ENCODE results near the gene PEPD.

Gene PEPD

DNA sequence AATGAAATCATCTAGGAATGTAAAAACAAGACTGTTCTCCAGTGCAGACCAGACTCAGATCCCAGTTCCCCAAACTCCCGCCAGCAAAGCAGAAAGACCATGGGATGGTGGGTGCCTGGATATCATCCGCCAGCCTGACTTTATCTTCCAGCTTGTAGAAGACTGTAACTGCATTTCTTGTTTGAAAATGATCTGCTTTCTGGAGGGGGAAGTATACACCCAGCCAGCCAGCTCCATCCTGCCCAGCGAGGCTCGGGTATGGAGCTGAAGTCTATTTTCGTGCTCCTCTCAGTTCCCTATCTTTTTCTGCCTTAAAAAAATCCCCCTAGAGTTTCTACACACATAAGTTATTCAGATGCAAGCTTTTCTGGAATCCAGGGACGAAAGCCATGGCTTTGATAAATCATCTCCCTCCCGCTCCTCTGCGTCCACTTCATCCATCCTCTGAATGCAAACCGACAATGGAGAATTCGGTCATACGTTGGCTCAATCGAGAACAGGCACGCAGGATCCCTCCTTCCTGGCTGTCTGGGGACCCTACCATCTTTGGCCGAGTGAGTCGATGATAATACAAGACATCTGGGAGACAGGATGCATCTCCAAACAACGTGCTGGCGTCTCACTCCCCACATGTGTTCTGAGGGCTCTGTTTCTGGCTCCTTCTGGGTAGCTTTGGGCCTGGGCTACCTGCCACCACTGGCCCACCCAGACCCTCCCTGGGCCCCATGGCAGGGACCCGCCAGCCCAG, 116.9 kb downstream of the PEPD start:
- no peak overlapping the region for H3K4me3 ChIP-seq (ENCODE audit: low read depth, low read length)
- CTCF ChIA-PET, result interaction anchor here (1.1 to 19.3 kb wide), 11 partner anchors 9 to 261 kb away, joined by 3 to 406 read pairs (median 6); partner anchors contain the start of gene CEBPA
- DNase-seq (ENCODE audit: low read depth, low spot score), result no peak
- no peak for TF ChIP-seq CTCF (IDR thresholded peaks at IDR 0.05; ENCODE audit: insufficient read depth, low read length, missing control alignments)
- POLR2A ChIA-PET, result no interaction called here

DNA sequence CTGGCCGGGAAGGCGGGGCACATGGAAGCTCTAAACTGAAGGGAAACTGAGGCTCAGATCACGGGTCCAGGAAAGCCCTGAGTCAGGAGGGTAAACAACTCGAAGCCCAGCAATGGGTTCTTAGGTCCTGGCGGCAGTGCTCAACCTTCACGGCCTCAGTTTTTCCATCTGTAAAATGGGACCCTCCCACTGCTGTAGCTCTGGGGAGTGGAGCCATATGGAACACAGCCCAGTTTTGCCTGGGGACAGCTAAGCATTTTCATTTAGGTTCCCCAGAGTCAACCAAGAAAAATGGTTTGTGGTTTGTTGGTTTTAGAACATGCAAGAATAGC, 117.7 kb downstream of the PEPD start:
- POLR2A ChIA-PET, result no interaction called here
- CTCF ChIA-PET, result interaction anchor here (0.7 to 19.3 kb wide), 10 partner anchors 8 to 367 kb away, joined by 3 to 406 read pairs (median 6); partner anchors contain the start of gene CEBPA
- DNase-seq (ENCODE audit: low read depth, low spot score), result no peak
- no peak overlapping the region for H3K4me3 ChIP-seq (ENCODE audit: low read depth, low read length)
- TF ChIP-seq CTCF (IDR thresholded peaks at IDR 0.05; ENCODE audit: insufficient read depth, low read length, missing control alignments), result no peak

GRCh38 chr19:33403221-33403972, 118.2 kb downstream of the PEPD start:
- ChIA-PET CTCF (interaction anchor here (0.7 to 19.3 kb wide), 9 partner anchors 8 to 368 kb away, joined by 3 to 406 read pairs (median 5); partner anchors contain the start of gene CEBPA), POLR2A (no interaction called here)
- no peak overlapping the region for H3K4me3 ChIP-seq (ENCODE audit: low read depth, low read length)

DNA sequence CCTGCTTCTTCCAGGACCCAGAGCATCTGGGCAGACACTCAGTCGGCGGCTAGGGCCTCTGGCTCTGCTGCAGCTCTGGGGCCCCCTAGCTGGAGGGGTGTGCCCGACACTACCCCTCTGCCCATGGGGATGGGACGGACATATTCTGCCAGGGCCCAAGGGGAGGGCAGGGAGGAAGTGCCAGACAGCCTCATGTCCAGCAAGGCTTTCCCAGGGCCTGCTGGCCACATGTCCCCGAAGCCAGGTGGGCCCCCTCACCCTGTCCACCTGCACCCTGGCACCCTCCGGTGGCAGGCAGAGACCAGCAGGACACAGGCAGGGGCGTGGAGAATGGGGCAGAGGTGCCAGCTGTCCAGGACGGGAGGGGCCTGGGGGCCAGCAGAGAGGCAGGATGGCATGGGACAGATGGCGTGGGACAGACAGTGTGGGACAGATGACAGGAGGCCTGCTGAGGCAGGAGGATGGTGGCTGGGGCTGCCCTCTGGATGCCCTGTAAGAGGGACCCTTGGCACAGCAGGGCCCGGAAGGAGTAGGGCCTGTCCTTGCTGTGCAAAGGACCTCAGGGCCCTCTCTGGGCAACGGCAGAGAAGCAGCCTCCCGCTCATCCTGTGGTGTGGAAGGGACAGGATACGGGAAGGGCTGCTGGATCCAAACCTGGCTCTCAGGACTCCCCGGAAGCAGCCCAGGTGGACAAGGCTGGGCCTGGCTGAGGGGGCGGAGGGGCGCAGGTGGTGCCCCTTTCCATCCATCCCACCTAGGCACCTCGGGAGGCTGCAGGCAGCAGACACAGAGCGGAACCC, 119.0 kb downstream of the PEPD start:
- no peak for TF ChIP-seq CTCF (IDR thresholded peaks at IDR 0.05; ENCODE audit: insufficient read depth, low read length, missing control alignments)
- no peak for DNase-seq (ENCODE audit: low read depth, low spot score)
- POLR2A ChIA-PET, result no interaction called here
- CTCF ChIA-PET, result interaction anchor here (0.9 to 19.3 kb wide), 5 partner anchors 7 to 368 kb away, joined by 3 to 406 read pairs (median 36); no protein-coding TSS in a partner anchor
- no peak overlapping the region for H3K4me3 ChIP-seq (ENCODE audit: low read depth, low read length)

More at GRCh38 chr19:33403221-33403972, 118.2 kb downstream of the PEPD start:
- no peak for TF ChIP-seq CTCF (IDR thresholded peaks at IDR 0.05; ENCODE audit: insufficient read depth, low read length, missing control alignments)
- DNase-seq (ENCODE audit: low read depth, low spot score), result no peak

- no peak for TF ChIP-seq CTCF (IDR thresholded peaks at IDR 0.05; ENCODE audit: insufficient read depth, low read length, missing control alignments)
- no peak overlapping the region for H3K4me3 ChIP-seq (ENCODE audit: low read depth, low read length)
- CTCF ChIA-PET, result interaction anchor here (1.3 to 19.3 kb wide), 3 partner anchors 9 to 369 kb away, joined by 3 to 406 read pairs (median 6); no protein-coding TSS in a partner anchor
- POLR2A ChIA-PET, result no interaction called here
- no peak for DNase-seq (ENCODE audit: low read depth, low spot score)
Observed at GRCh38 chr19:33401683-33402420, 119.7 kb downstream of the PEPD start.
